GM12878 (cell line): ENCODE measurements around the gene SLIT1. TPM values are rescaled to one million over a fixed set of nuclear protein-coding genes. Genes with fewer than 3 reads are reported as not detected.

ENCODE experiments used
- ATAC-seq: fragments of 200-7000 bp; cut with Tn5 transposase; 3 replicates; pipeline ENCODE4 v1.9.1; 2020; ENCODE audit warnings: mild to moderate bottlenecking, moderate library complexity
- BruUV-seq: library from RNA; stranded (reverse); fragments of 400-500 nt; replicated peaks from 2 replicates; lab custom pipeline; 2021; lab: Mats Ljungman, UMichigan
- CTCF ChIA-PET: fragments of 300-600 bp; sonication (Branson Sonifier 250); formaldehyde crosslinking; extraction: SDS; loops from one replicate; lab custom pipeline; 2021; ENCODE audit warnings: inconsistent platforms; lab: Yijun Ruan, JAX
- POLR2A ChIA-PET: fragments of 350-600 bp; formaldehyde crosslinking; extraction: SDS; loops from one replicate; lab custom pipeline; 2021; ENCODE audit warnings: inconsistent platforms; lab: Charles Lee
- RAD21 ChIA-PET: fragments of 300-600 bp; sonication (Branson Sonifier 250); formaldehyde crosslinking; loops from one replicate; lab custom pipeline; 2023; ENCODE audit warnings: antibody characterized with exemption; ENCODE audit not compliant: unreplicated experiment; lab: Charles Lee
- SMC1A ChIA-PET: fragments of 300-600 bp; sonication (Branson Sonifier 250); formaldehyde crosslinking; loops from one replicate; lab custom pipeline; 2023; ENCODE audit not compliant: unreplicated experiment, uncharacterized antibody; lab: Charles Lee
- DNase-seq: peaks from one replicate; pipeline ENCODE4 v3.0.0-alpha.2; 2011; ENCODE audit warnings: low read depth, low spot score
- FAIRE-seq: peaks from 3 replicates; lab custom pipeline; 2011; peaks lifted over from hg19 to GRCh38; lab: Jason Lieb, UNC
- H2AFZ ChIP-seq: 2 replicates; pipeline ENCODE4 v1.6.0; 2011; ENCODE audit warnings: low read depth, low read length, control low read depth; ENCODE audit not compliant: control insufficient read depth
- H3K27ac ChIP-seq: 2 replicates; pipeline ENCODE4 v1.5.1; 2011; ENCODE audit warnings: control low read depth; ENCODE audit not compliant: control insufficient read depth, insufficient read depth
- H3K27me3 ChIP-seq, 2 experiments: replicated peaks in 1 of 2; 2 replicates each; pipeline versions ENCODE4 v1.6.0 to v1.6.1; 2011; ENCODE audit warnings: low read length in 1 of 2; ENCODE audit not compliant: control insufficient read depth in 2 of 2, insufficient read depth in 2 of 2
- H3K36me3 ChIP-seq, 2 experiments: 2 replicates each; pipeline ENCODE4 v1.5.1; 2011; ENCODE audit warnings: low read length in 1 of 2; ENCODE audit not compliant: control insufficient read depth in 2 of 2, insufficient read depth in 2 of 2
- H3K4me1 ChIP-seq: 2 replicates; pipeline ENCODE4 v1.6.1; 2011; ENCODE audit warnings: mild to moderate bottlenecking, low read length, moderate library complexity, mixed read lengths; ENCODE audit not compliant: control insufficient read depth, insufficient read depth
- H3K4me2 ChIP-seq: 2 replicates; pipeline ENCODE4 v1.6.0; 2011; ENCODE audit warnings: control low read depth; ENCODE audit not compliant: control insufficient read depth, insufficient read depth
- H3K4me3 ChIP-seq: fragments of 200-600 bp; sonication (generic); 2 replicates; pipeline ENCODE4 v1.5.1; 2016
- H3K79me2 ChIP-seq: 2 replicates; pipeline ENCODE4 v1.6.0; 2011; ENCODE audit warnings: low read length; ENCODE audit not compliant: control insufficient read depth, insufficient read depth
- H3K9ac ChIP-seq: 2 replicates; pipeline ENCODE4 v1.8.0; 2011; ENCODE audit warnings: low read length, control low read depth, mixed read lengths; ENCODE audit not compliant: control insufficient read depth, insufficient read depth
- H3K9me3 ChIP-seq: replicated peaks from 3 replicates; pipeline ENCODE4 v1.5.1; 2011; ENCODE audit warnings: mild to moderate bottlenecking, low read length; ENCODE audit not compliant: control insufficient read depth, insufficient read depth
- H4K20me1 ChIP-seq: 2 replicates; pipeline ENCODE4 v1.6.0; 2011; ENCODE audit not compliant: control insufficient read depth, insufficient read depth
- BMI1 ChIP-seq: fragments of 450-650 bp; IDR thresholded peaks from 2 replicates; pipeline ENCODE4 v1.6.1; 2016; ENCODE audit warnings: mild to moderate bottlenecking, moderate library complexity, borderline replicate concordance
- CREB1 ChIP-seq: IDR thresholded peaks from 2 replicates; pipeline ENCODE4 v1.6.1; 2012; ENCODE audit warnings: low read depth, mild to moderate bottlenecking, inconsistent platforms
- DPF2 ChIP-seq: fragments of 450-650 bp; IDR thresholded peaks from 2 replicates; pipeline ENCODE4 v1.6.1; 2017; ENCODE audit warnings: mild to moderate bottlenecking
- FOS ChIP-seq: IDR thresholded peaks from 3 replicates; pipeline ENCODE4 v1.6.1; 2011; ENCODE audit warnings: borderline replicate concordance; ENCODE audit not compliant: insufficient read length; ENCODE audit errors: extremely low read depth
- HDAC6 ChIP-seq: fragments of 200-600 bp; sonication (generic); IDR thresholded peaks from one replicate; pipeline ENCODE4 v1.8.0; 2017; ENCODE audit warnings: antibody characterized with exemption; ENCODE audit not compliant: unreplicated experiment
- HDGF ChIP-seq: fragments of 450-650 bp; IDR thresholded peaks from 2 replicates; pipeline ENCODE4 v1.6.1; 2016; ENCODE audit warnings: antibody characterized with exemption
- JUNB ChIP-seq: IDR thresholded peaks from 2 replicates; pipeline ENCODE4 v1.6.1; 2016; ENCODE audit warnings: antibody characterized with exemption, mild to moderate bottlenecking
- KAT2A ChIP-seq: conservative IDR thresholded peaks from 2 replicates; pipeline ENCODE4 v1.6.1; 2011; ENCODE audit warnings: low read depth, low read length; ENCODE audit not compliant: control insufficient read depth
- MXI1 ChIP-seq: fragments of 150-350 bp; IDR thresholded peaks from 2 replicates; pipeline ENCODE4 v1.6.1; 2011; ENCODE audit warnings: low read depth, mild to moderate bottlenecking, inconsistent platforms, low read length, improper control_type of control experiment
- NBN ChIP-seq: fragments of 450-650 bp; IDR thresholded peaks from 2 replicates; pipeline ENCODE4 v1.6.1; 2016
- NFXL1 ChIP-seq: fragments of 450-650 bp; IDR thresholded peaks from 2 replicates; pipeline ENCODE4 v1.6.1; 2017; ENCODE audit warnings: antibody characterized with exemption, mild to moderate bottlenecking, borderline replicate concordance
- NR2C2 ChIP-seq: IDR thresholded peaks from 2 replicates; pipeline ENCODE4 v1.6.1; 2011; ENCODE audit warnings: borderline replicate concordance, low read depth; ENCODE audit not compliant: control insufficient read depth, insufficient read length
- NRF1 ChIP-seq: conservative IDR thresholded peaks from 2 replicates; pipeline ENCODE4 v1.6.1; 2011; ENCODE audit warnings: mild to moderate bottlenecking, low read depth, low read length, improper control_type of control experiment
- PAX5 ChIP-seq: IDR thresholded peaks from 2 replicates; pipeline ENCODE4 v1.6.1; 2011; ENCODE audit warnings: low read depth, low read length, borderline replicate concordance
- PKNOX1 ChIP-seq: fragments of 450-650 bp; IDR thresholded peaks from 2 replicates; pipeline ENCODE4 v1.6.1; 2016; ENCODE audit warnings: mild to moderate bottlenecking
- SMAD1 ChIP-seq: fragments of 450-650 bp; IDR thresholded peaks from 2 replicates; pipeline ENCODE4 v1.6.1; 2018; ENCODE audit warnings: mild to moderate bottlenecking, low read depth; ENCODE audit not compliant: partially characterized antibody
- SPI1 ChIP-seq: IDR thresholded peaks from 2 replicates; pipeline ENCODE4 v1.6.1; 2011; ENCODE audit warnings: low read depth, mild to moderate bottlenecking, low read length, moderate library complexity, borderline replicate concordance; ENCODE audit not compliant: insufficient read depth
- ZNF207 ChIP-seq: fragments of 450-650 bp; IDR thresholded peaks from 2 replicates; pipeline ENCODE4 v1.6.1; 2014; ENCODE audit warnings: antibody characterized with exemption, mild to moderate bottlenecking, borderline replicate concordance
- ZNF622 ChIP-seq: fragments of 450-650 bp; IDR thresholded peaks from 2 replicates; pipeline ENCODE4 v1.6.1; 2017; ENCODE audit warnings: mild to moderate bottlenecking, inconsistent platforms
- WGBS: methylation state at CpG from one replicate; pipeline ENCODE4 v1.1.6; 2016; ENCODE audit warnings: low lambda C conversion rate; ENCODE audit not compliant: insufficient replicate concordance, insufficient coverage; ENCODE audit errors: missing lambda C conversion rate; 5-methylcytosine and 5-hydroxymethylcytosine counted together
- in situ Hi-C: fragments of 300-500 bp; cut with MboI; formaldehyde crosslinking; loops from 9 replicates; pipeline ENCODE4 v1.14.3; 2018; ENCODE audit warnings: mixed read lengths
- intact Hi-C: fragments of 100-400 bp; cut with micrococcal nuclease; formaldehyde crosslinking; loops from one replicate; pipeline ENCODE4 v1.14.2; 2022; ENCODE audit not compliant: unreplicated experiment
- polyA plus RNA-seq, 11 experiments: library from polyadenylated mRNA; depleted of rRNA in 4 of 11; unstranded in 6 of 11; stranded (reverse) in 5 of 11; fragments of >200 nt; fragmentation: Nextera tagmentation in 4 of 11; fragmentation: Illumina TruSeq in 1 of 11; extraction: Ambion mirVana in 4 of 11; extraction: Trizol in 1 of 11; gene quantifications; 1 replicate in 1 of 11; 2 replicates in 10 of 11; pipeline versions ENCODE4 v1.2.1 to v1.2.3, GENCODE V29; 2011 to 2016; ENCODE audit warnings: inconsistent platforms in 2 of 11, missing spikeins in 2 of 11, low read depth in 1 of 11
- total RNA-seq, 4 experiments: library from RNA; depleted of rRNA in 3 of 4; stranded (reverse); fragments of >200 nt in 3 of 4; fragmentation: Illumina TruSeq in 1 of 4; extraction: Trizol in 1 of 4; gene quantifications; 2 replicates each; pipeline versions ENCODE4 v1.2.1 to v1.2.3, GENCODE V29; 2013 to 2021
- TF ChIP-seq, protein P1 (sequence below): IDR thresholded peaks from 2 replicates; pipeline ENCODE4 v1.6.1; 2012; ENCODE audit warnings: low read length, inconsistent platforms

The SLIT1 gene
- total and polyA plus RNA-seq, 10 of the 15 experiments (the other 5 are each of a cell fraction or from before 2014, with no cell fraction given): 0.04 to 0.19 (median 0.06) TPM; not detected in 4

GRCh38 chr10:97022616-97023015 lies 163.1 kb downstream of the SLIT1 start:
- H3K9me3 ChIP-seq: no peaks in the 10 kb centered on the region
- DNase-seq (no peak), FAIRE-seq (no peak), ATAC-seq (no peak)
- H3K36me3 ChIP-seq: no peaks in the 10 kb centered on the region
- no peak for TF ChIP-seq ZNF622
- TF ChIP-seq, protein P1, sequence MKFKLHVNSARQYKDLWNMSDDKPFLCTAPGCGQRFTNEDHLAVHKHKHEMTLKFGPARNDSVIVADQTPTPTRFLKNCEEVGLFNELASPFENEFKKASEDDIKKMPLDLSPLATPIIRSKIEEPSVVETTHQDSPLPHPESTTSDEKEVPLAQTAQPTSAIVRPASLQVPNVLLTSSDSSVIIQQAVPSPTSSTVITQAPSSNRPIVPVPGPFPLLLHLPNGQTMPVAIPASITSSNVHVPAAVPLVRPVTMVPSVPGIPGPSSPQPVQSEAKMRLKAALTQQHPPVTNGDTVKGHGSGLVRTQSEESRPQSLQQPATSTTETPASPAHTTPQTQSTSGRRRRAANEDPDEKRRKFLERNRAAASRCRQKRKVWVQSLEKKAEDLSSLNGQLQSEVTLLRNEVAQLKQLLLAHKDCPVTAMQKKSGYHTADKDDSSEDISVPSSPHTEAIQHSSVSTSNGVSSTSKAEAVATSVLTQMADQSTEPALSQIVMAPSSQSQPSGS: no peak
- no peak for TF ChIP-seq JUNB
- TF ChIP-seq NR2C2: no peak
- no peak for TF ChIP-seq NBN
- TF ChIP-seq BMI1: no peak
- no peak for TF ChIP-seq ZNF207
- TF ChIP-seq NFXL1: no peak
- TF ChIP-seq HDAC6: no peak
- no peak for TF ChIP-seq NRF1
- TF ChIP-seq CREB1: no peak
- no peak for TF ChIP-seq SPI1
- no peak for TF ChIP-seq MXI1
- no peak for TF ChIP-seq PAX5
- no peak for TF ChIP-seq PKNOX1
- no peak for TF ChIP-seq FOS
- TF ChIP-seq KAT2A: no peak
- no peak for TF ChIP-seq SMAD1
- TF ChIP-seq DPF2: no peak
- no peak for TF ChIP-seq HDGF
- ChIA-PET CTCF (interaction anchor here (3.8 to 10.3 kb wide), 3 partner anchors 13 to 112 kb away, joined by 85 to 155 read pairs (median 110); no protein-coding TSS in a partner anchor), SMC1A (interaction anchor here (0.7 to 6.6 kb wide), 3 partner anchors 40 to 558 kb away, joined by 3 to 96 read pairs (median 70); no protein-coding TSS in a partner anchor), POLR2A (interaction anchor here (0.7 to 0.9 kb wide), 3 partner anchors 24 to 186 kb away, joined by 3 to 4 read pairs (median 4); no protein-coding TSS in a partner anchor), RAD21 (interaction anchor here (0.9 to 1.8 kb wide), 2 partner anchors 45 to 185 kb away, joined by 3 to 4 read pairs; no protein-coding TSS in a partner anchor)
- WGBS: 78% methylated on average over 7 of the region's 7 CpGs
- no peak overlapping the region for H3K9ac ChIP-seq
- no TSS peak for BruUV-seq
- no peak overlapping the region for H3K27ac ChIP-seq
- no peak overlapping the region for H3K4me3 ChIP-seq
- in situ Hi-C loops (no loop called here), intact Hi-C loops (loop anchor here (10.0 kb wide), 1 partner anchor 378 kb away; no protein-coding TSS in a partner anchor)
- no peak overlapping the region for H3K4me2 ChIP-seq
- no peak overlapping the region for H2AFZ ChIP-seq
- no peaks in the 10 kb centered on the region for H3K79me2 ChIP-seq
- H3K4me1 ChIP-seq: peaks cover 25% of the 10 kb centered on the region
- no peaks in the 10 kb centered on the region for H3K27me3 ChIP-seq
- no peaks in the 10 kb centered on the region for H4K20me1 ChIP-seq
